Transverse colon (tissue), 4 donors: ENCODE measurements around the gene NFS1. TPM values are rescaled to one million over a fixed set of nuclear protein-coding genes. Genes with fewer than 3 reads are reported as not detected.
A peak's percentile ranks its signal among the peaks of the same experiment; 100 is the strongest.

Source experiments
- DNase-seq: peaks from one replicate; pipeline ENCODE4 v3.0.0-alpha.2; 2019
- H3K27ac ChIP-seq, 4 donors: fragments of 200-600 bp; sonication (generic); 2 replicates each; pipeline ENCODE4 v1.5.1; 2016 to 2018; ENCODE audit warnings: inconsistent platforms in 4 of 4
- H3K27me3 ChIP-seq: fragments of 200-600 bp; sonication (generic); 2 replicates; pipeline ENCODE4 v1.5.1; 2017; ENCODE audit warnings: inconsistent platforms
- H3K36me3 ChIP-seq, 4 donors: fragments of 200-600 bp; sonication (generic); 2 replicates each; pipeline ENCODE4 v1.5.1; 2017 to 2019; ENCODE audit warnings: inconsistent platforms in 4 of 4
- H3K4me1 ChIP-seq, 4 donors: fragments of 200-600 bp; sonication (generic); 2 replicates each; pipeline ENCODE4 v1.5.1; 2017 to 2020; ENCODE audit warnings: inconsistent platforms in 4 of 4
- H3K4me3 ChIP-seq, 4 donors: fragments of 200-600 bp; sonication (generic); 1 replicate in 1 of 4; 2 replicates in 3 of 4; pipeline versions ENCODE4 v1.5.1 to v1.6.1; 2017 to 2019; ENCODE audit warnings: inconsistent platforms in 4 of 4
- H3K9me3 ChIP-seq, 2 donors: fragments of 200-600 bp; sonication (generic); 2 replicates each; pipeline ENCODE4 v1.5.1; 2017 to 2019; ENCODE audit warnings: inconsistent platforms in 2 of 2
- EP300 ChIP-seq: sonication (generic); formaldehyde crosslinking; IDR thresholded peaks from one replicate; pipeline ENCODE4 v1.6.1; 2017; ENCODE audit warnings: antibody characterized with exemption, low read depth
- POLR2A ChIP-seq: fragments of 450-650 bp; IDR thresholded peaks from one replicate; pipeline ENCODE4 v1.6.1; 2016; ENCODE audit warnings: antibody characterized with exemption, mild to moderate bottlenecking, moderate library complexity
- POLR2AphosphoS5 ChIP-seq, 3 donors: sonication (generic); formaldehyde crosslinking; IDR thresholded peaks; one replicate each; pipeline ENCODE4 v1.6.1; 2016; ENCODE audit warnings: antibody characterized with exemption in 3 of 3
- WGBS, 2 donors: methylation state at CpG; one replicate each; pipeline ENCODE4 v1.1.5; 2018; ENCODE audit warnings: low coverage in 1 of 2; 5-methylcytosine and 5-hydroxymethylcytosine counted together
- in situ Hi-C, 4 donors: fragments of 200-750 bp; cut with MboI; loops; one replicate each; pipeline versions ENCODE4 v1.15.0 to v1.15.1; 2017; ENCODE audit warnings: low sequenced_read_pairs in 3 of 4, low pct_ligation_motif_present in 1 of 4, low pct_unique_long_range_greater_than_20kb in 1 of 4
- intact Hi-C: fragments of 100-400 bp; cut with DNase I; formaldehyde crosslinking; loops from one replicate; pipeline ENCODE4 v1.15.1; 2023; ENCODE audit warnings: low total_unique reads
- total RNA-seq, 4 donors: library from RNA; depleted of rRNA; stranded (reverse); fragments of >200 nt; gene quantifications; one replicate each; pipeline ENCODE4 v1.1.0, GENCODE V29; 2016
- TF ChIP-seq, protein P1 (sequence below), 5 experiments: fragments of 200-600 bp in 3 of 5; fragments of 450-650 bp in 2 of 5; sonication (generic) in 3 of 5; IDR thresholded peaks; 1 replicate in 2 of 5; 2 replicates in 3 of 5; pipeline ENCODE4 v1.5.1; 2016 to 2017; ENCODE audit warnings: antibody characterized with exemption in 5 of 5, inconsistent platforms in 3 of 5, mild to moderate bottlenecking in 2 of 5, moderate library complexity in 1 of 5

Gene NFS1
- total RNA-seq, 4 donors from 2014 or later: 28.4 to 54.1 (median 42.0) TPM

DNA sequence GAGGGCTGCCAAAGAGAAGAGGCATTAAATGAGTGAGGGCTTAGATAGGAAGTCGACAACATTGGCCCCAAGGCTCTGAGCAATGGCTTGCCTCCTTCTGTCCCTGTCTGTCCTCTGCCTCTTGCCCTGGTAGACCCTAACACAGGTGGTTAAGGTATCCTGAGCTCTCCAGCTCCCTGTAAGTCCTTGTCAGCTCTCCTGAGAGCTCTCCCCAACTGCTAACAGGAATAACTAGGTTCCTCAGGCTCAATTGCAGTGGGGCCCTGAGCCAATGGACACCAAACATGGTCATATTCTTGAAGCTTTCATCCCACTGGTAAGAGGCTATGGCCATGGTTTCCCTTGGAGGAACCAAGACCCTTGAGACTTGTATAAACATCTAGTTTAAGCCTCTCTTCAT lies 29.5 kb downstream of the NFS1 start:
- H3K4me3 ChIP-seq: no peak overlapping the region
- no peak overlapping the region for H3K27ac ChIP-seq
- no peaks in the 10 kb centered on the region for H3K9me3 ChIP-seq
- no peak for DNase-seq
- 80% methylated on average over 1 of the region's 1 CpG; no CpG with 5 or more reads in 1 of the 2 donors for WGBS, 2 donors
- no peaks in the 10 kb centered on the region for H3K27me3 ChIP-seq
- in situ Hi-C loops: no loop called here
- peaks cover 0 to 48% (median 17%) of the 10 kb centered on the region in 4 donors for H3K36me3 ChIP-seq
- intact Hi-C loops: no loop called here
- no peaks in the 10 kb centered on the region for H3K4me1 ChIP-seq
- TF ChIP-seq EP300 (no peak), POLR2A (no peak), POLR2AphosphoS5 (IDR thresholded peaks at IDR 0.05) (no peak)
- TF ChIP-seq, protein P1, sequence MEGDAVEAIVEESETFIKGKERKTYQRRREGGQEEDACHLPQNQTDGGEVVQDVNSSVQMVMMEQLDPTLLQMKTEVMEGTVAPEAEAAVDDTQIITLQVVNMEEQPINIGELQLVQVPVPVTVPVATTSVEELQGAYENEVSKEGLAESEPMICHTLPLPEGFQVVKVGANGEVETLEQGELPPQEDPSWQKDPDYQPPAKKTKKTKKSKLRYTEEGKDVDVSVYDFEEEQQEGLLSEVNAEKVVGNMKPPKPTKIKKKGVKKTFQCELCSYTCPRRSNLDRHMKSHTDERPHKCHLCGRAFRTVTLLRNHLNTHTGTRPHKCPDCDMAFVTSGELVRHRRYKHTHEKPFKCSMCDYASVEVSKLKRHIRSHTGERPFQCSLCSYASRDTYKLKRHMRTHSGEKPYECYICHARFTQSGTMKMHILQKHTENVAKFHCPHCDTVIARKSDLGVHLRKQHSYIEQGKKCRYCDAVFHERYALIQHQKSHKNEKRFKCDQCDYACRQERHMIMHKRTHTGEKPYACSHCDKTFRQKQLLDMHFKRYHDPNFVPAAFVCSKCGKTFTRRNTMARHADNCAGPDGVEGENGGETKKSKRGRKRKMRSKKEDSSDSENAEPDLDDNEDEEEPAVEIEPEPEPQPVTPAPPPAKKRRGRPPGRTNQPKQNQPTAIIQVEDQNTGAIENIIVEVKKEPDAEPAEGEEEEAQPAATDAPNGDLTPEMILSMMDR (IDR thresholded peaks at IDR 0.05): no peak

DNA sequence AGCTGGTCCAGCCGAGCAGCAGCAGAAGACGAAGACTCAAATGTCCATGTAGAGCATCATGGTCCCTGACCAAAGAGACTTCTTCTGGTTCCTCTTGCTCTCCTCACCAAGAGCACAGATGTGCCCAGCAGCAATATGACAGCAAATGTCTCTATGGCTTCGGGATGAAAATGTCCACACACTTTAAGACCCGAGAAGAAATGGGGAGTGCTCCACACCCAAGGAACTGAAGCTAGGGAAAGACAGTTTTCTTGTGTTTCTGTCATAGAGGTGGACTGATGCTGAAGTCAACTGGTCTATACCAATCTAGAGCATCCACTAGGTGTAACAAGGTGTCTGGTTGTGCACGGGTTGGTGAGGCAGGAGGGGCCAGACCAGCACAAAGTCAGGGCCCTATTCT lies 29.9 kb downstream of the NFS1 start:
- intact Hi-C loops: no loop called here
- 94% methylated on average over 5 of the region's 5 CpGs; no CpG with 5 or more reads in 1 of the 2 donors for WGBS, 2 donors
- Histone ChIP-seq H3K4me1 (no peaks in the 10 kb centered on the region), H3K36me3 (peaks cover 0 to 45% (median 14%) of the 10 kb centered on the region in 4 donors), H3K9me3 (no peaks in the 10 kb centered on the region), H3K27ac (no peak overlapping the region), H3K4me3 (no peak overlapping the region), H3K27me3 (no peaks in the 10 kb centered on the region)
- in situ Hi-C loops: no loop called here
- no peak for DNase-seq
- TF ChIP-seq POLR2A (no peak), EP300 (no peak), POLR2AphosphoS5 (IDR thresholded peaks at IDR 0.05) (no peak)
- TF ChIP-seq, protein P1 (IDR thresholded peaks at IDR 0.05): no peak

DNA sequence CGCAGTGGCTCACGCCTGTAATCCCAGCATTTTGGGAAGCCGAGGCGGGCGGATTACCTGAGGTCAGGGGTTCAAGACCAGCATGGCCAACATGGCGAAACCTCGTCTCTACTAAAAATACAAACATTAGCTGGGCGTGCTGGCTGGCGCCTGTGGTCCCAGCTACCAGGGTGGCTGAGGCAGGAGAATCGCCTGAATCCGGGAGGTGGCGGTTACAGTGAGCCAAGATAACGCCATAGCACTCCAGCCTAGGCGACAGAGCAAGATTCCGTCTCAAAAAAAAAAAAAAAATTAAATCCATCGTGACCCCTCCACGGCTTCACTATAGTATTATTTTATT lies 33.2 kb downstream of the NFS1 start:
- intact Hi-C loops: loop anchor here (2.0 kb wide), 1 partner anchor 49 kb away; no protein-coding TSS in a partner anchor
- WGBS, 2 donors: 97 to 98% methylated on average over 9 to 17 of the region's 17 CpGs
- Histone ChIP-seq H3K27me3 (no peaks in the 10 kb centered on the region), H3K4me1 (peaks cover 7 to 29% (median 28%) of the 10 kb centered on the region in 4 donors), H3K27ac (no peak overlapping the region), H3K4me3 (no peak overlapping the region), H3K36me3 (peaks cover 0 to 20% (median 3%) of the 10 kb centered on the region in 4 donors), H3K9me3 (no peaks in the 10 kb centered on the region)
- no peak for DNase-seq
- TF ChIP-seq EP300 (no peak), POLR2A (no peak), POLR2AphosphoS5 (IDR thresholded peaks at IDR 0.05) (no peak)
- TF ChIP-seq, protein P1 (IDR thresholded peaks at IDR 0.05): no peak
- in situ Hi-C loops: no loop called here

GRCh38 chr20:35664466-35665206 lies 34.5 kb downstream of the NFS1 start, which contains the start of the genes CPNE1 and RBM12:
Gene CPNE1 (minus strand): TSS chr20:35664900. CDS start chr20:35632923, 31,977 bp downstream.
Gene RBM12 (minus strand): TSS chr20:35664900. CDS start chr20:35655322, 9,578 bp downstream.
- intact Hi-C loops (loop anchor here (2.0 kb wide), 1 partner anchor 48 kb away; no protein-coding TSS in a partner anchor), in situ Hi-C loops (no loop called here)
- 2% methylated on average over 54 of the region's 61 CpGs; no CpG with 5 or more reads in 1 of the 2 donors for WGBS, 2 donors

More at GRCh38 chr20:35664466-35665206, 34.5 kb downstream of the NFS1 start, which contains the start of the genes CPNE1 and RBM12:
- peaks cover 15 to 40% (median 38%) of the 10 kb centered on the region in 4 donors for H3K4me1 ChIP-seq
- DNase-seq: peak; percentile 94
- peaks cover 0 to 13% (median 3%) of the 10 kb centered on the region in 4 donors for H3K36me3 ChIP-seq
- peak within 1 kb of the TSS; percentile 94 to 98 (median 96) for H3K27ac ChIP-seq
- H3K27me3 ChIP-seq: no peaks in the 10 kb centered on the region
- TF ChIP-seq POLR2A (peak; percentile 94), POLR2AphosphoS5 (IDR thresholded peaks at IDR 0.05) (peak; percentile 94 to 98 (median 98)), EP300 (no peak)
- TF ChIP-seq, protein P1 (IDR thresholded peaks at IDR 0.05): peak in 2 of 5 experiments; percentile 7 to 10
- H3K4me3 ChIP-seq: peak within 1 kb of the TSS; percentile 57 to 87 (median 64)
- no peaks in the 10 kb centered on the region for H3K9me3 ChIP-seq
